Endothelial cell of umbilical vein (primary cell): Measurements from ENCODE around the gene DCX. TPM values are rescaled to one million over a fixed set of nuclear protein-coding genes. Genes with fewer than 3 reads are reported as not detected.

ENCODE experiments used
- BruUV-seq: library from RNA; stranded (reverse); fragments of 400-500 nt; replicated peaks from 2 replicates; lab custom pipeline; 2021; lab: Mats Ljungman, UMichigan
- CTCF ChIA-PET: fragments of 300-600, 350-600 bp; sonication (Branson Sonifier 250); formaldehyde crosslinking; loops from one replicate; lab custom pipeline; 2021; ENCODE audit warnings: antibody characterized with exemption, inconsistent platforms; lab: Charles Lee
- POLR2A ChIA-PET: fragments of 300-600, 350-600 bp; sonication (Branson Sonifier 250); formaldehyde crosslinking; loops from one replicate; lab custom pipeline; 2021; ENCODE audit warnings: antibody characterized with exemption, inconsistent platforms; lab: Charles Lee
- DNase-seq: peaks from one replicate; pipeline ENCODE4 v3.0.0-alpha.2; 2011; ENCODE audit warnings: low read depth, low spot score
- FAIRE-seq: peaks from 2 replicates; lab custom pipeline; 2011; peaks lifted over from hg19 to GRCh38; lab: Jason Lieb, UNC
- H2AFZ ChIP-seq: 2 replicates; pipeline ENCODE4 v1.6.0; 2012; ENCODE audit warnings: low read depth, low read length, control low read depth, inconsistent platforms
- H3K27ac ChIP-seq: 2 replicates; pipeline ENCODE4 v1.5.1; 2011; ENCODE audit warnings: low read depth, mild to moderate bottlenecking, control low read depth, low read length, moderate library complexity; ENCODE audit not compliant: insufficient read depth
- H3K27me3 ChIP-seq, 2 experiments: 2 replicates each; pipeline versions ENCODE4 v1.6.0 to v1.6.1; 2011; ENCODE audit warnings: low read length in 2 of 2, mixed read lengths in 1 of 2; ENCODE audit not compliant: control insufficient read depth in 2 of 2, insufficient read depth in 2 of 2
- H3K36me3 ChIP-seq, 2 experiments: 2 replicates in 1 of 2; 3 replicates in 1 of 2; pipeline ENCODE4 v1.5.1; 2011; ENCODE audit warnings: low read length in 2 of 2, mild to moderate bottlenecking in 1 of 2, moderate library complexity in 1 of 2; ENCODE audit not compliant: control insufficient read depth in 2 of 2, insufficient read depth in 2 of 2; ENCODE audit errors: extremely low read depth in 1 of 2
- H3K4me1 ChIP-seq: 3 replicates; pipeline ENCODE4 v1.5.1; 2011; ENCODE audit warnings: mild to moderate bottlenecking, low read length; ENCODE audit not compliant: control insufficient read depth, insufficient read depth; ENCODE audit errors: extremely low read depth
- H3K4me2 ChIP-seq: 2 replicates; pipeline ENCODE4 v1.6.1; 2011; ENCODE audit warnings: low read length, control low read depth, mixed read lengths; ENCODE audit not compliant: insufficient read depth
- H3K4me3 ChIP-seq, 3 experiments: fragments of 200-600 bp in 1 of 3; sonication (generic), shearing (Covaris generic) in 1 of 3; replicated peaks in 1 of 3; 2 replicates each; pipeline ENCODE4 v1.5.1; 2011 to 2016; ENCODE audit warnings: control low read depth in 3 of 3, low read length in 3 of 3, mild to moderate bottlenecking in 2 of 3, inconsistent platforms in 1 of 3, low read depth in 1 of 3, moderate library complexity in 1 of 3; ENCODE audit not compliant: insufficient read depth in 1 of 3
- H3K79me2 ChIP-seq: 2 replicates; pipeline ENCODE4 v1.6.0; 2012; ENCODE audit warnings: low read length, inconsistent platforms; ENCODE audit not compliant: control insufficient read depth, insufficient read depth
- H3K9ac ChIP-seq: replicated peaks from 2 replicates; pipeline ENCODE3; 2011; ENCODE audit warnings: low read length, control low read depth; ENCODE audit not compliant: insufficient read depth; ENCODE audit errors: extremely low read depth
- H3K9me1 ChIP-seq: replicated peaks from 3 replicates; pipeline ENCODE4 v1.6.0; 2011; ENCODE audit warnings: mild to moderate bottlenecking, low read length; ENCODE audit not compliant: control insufficient read depth, insufficient read depth; ENCODE audit errors: extremely low read depth
- H3K9me3 ChIP-seq: replicated peaks from 2 replicates; pipeline ENCODE4 v1.5.1; 2012; ENCODE audit warnings: low read length, inconsistent platforms; ENCODE audit not compliant: control insufficient read depth, insufficient read depth
- H4K20me1 ChIP-seq: replicated peaks from 2 replicates; pipeline ENCODE3; 2011; ENCODE audit warnings: mild to moderate bottlenecking, low read length; ENCODE audit not compliant: control insufficient read depth, insufficient read depth; ENCODE audit errors: extremely low read depth
- CTCF ChIP-seq, 2 donors: IDR thresholded peaks; 1 replicate in 1 of 2; 2 replicates in 1 of 2; pipeline ENCODE4 v1.5.1; 2011; ENCODE audit warnings: low read length in 2 of 2, mild to moderate bottlenecking in 2 of 2, moderate library complexity in 2 of 2, control low read depth in 1 of 2, inconsistent platforms in 1 of 2, low read depth in 1 of 2; ENCODE audit not compliant: insufficient read depth in 1 of 2; ENCODE audit errors: extremely low read depth in 1 of 2
- EZH2 ChIP-seq: IDR thresholded peaks from 2 replicates; pipeline ENCODE4 v1.6.1; 2012; ENCODE audit warnings: borderline replicate concordance, low read depth, mild to moderate bottlenecking, moderate library complexity, low read length, inconsistent platforms; ENCODE audit not compliant: severe bottlenecking
- FOS ChIP-seq: IDR thresholded peaks from 2 replicates; pipeline ENCODE4 v1.6.1; 2011; ENCODE audit warnings: mild to moderate bottlenecking, low read length, moderate library complexity, borderline replicate concordance; ENCODE audit not compliant: insufficient read depth
- GATA2 ChIP-seq: IDR thresholded peaks from 2 replicates; pipeline ENCODE4 v1.7.0; 2011; ENCODE audit warnings: low read depth, mild to moderate bottlenecking, moderate library complexity, mixed read lengths, low read length; ENCODE audit not compliant: insufficient read length, insufficient read depth
- JUN ChIP-seq: IDR thresholded peaks from 2 replicates; pipeline ENCODE4 v1.6.1; 2011; ENCODE audit warnings: borderline replicate concordance, low read depth; ENCODE audit not compliant: insufficient read length, insufficient read depth
- MAX ChIP-seq: IDR thresholded peaks from 2 replicates; pipeline ENCODE4 v1.6.1; 2011; ENCODE audit not compliant: insufficient read depth, insufficient read length
- POLR2A ChIP-seq: IDR thresholded peaks from 2 replicates; pipeline ENCODE4 v1.6.1; 2012; ENCODE audit warnings: low read depth, mild to moderate bottlenecking, control low read depth, low read length
- POLR2AphosphoS5 ChIP-seq: IDR thresholded peaks from 2 replicates; pipeline ENCODE4 v1.6.1; 2012; ENCODE audit warnings: low read depth, mild to moderate bottlenecking, control low read depth, low read length, moderate library complexity; ENCODE audit not compliant: insufficient read depth
- dilution Hi-C: fragments of 300-500 bp; cut with MboI; formaldehyde crosslinking; loops from one replicate; pipeline ENCODE4 v1.15.0; 2019; ENCODE audit warnings: low sequenced_read_pairs; ENCODE audit not compliant: extremely low pct_ligation_motif_present
- intact Hi-C: fragments of 100-400 bp; cut with micrococcal nuclease; formaldehyde crosslinking; loops from one replicate; pipeline ENCODE4 v1.10.0; 2022
- polyA plus RNA-seq, 4 experiments: library from polyadenylated mRNA; depleted of rRNA in 3 of 4; stranded (reverse) in 3 of 4; unstranded in 1 of 4; fragments of >200 nt; gene quantifications; 2 replicates each; pipeline versions ENCODE4 v1.2.1 to v1.2.3, GENCODE V29; 2011 to 2012; ENCODE audit warnings: missing spikeins in 1 of 4
- total RNA-seq: library from RNA; stranded (reverse); gene quantifications from 2 replicates; pipeline ENCODE4 v1.2.3, GENCODE V29; 2021

Gene DCX
- total and polyA plus RNA-seq, 2 donors (not counting 3 experiments of a cell fraction or from before 2014, with no cell fraction given): not detected

GRCh38 chrX:111270339-111270738 is 141.7 kb downstream of the DCX start, which contains the start of gene CAPN6:
CAPN6 (minus strand) TSS chrX:111270483; CDS start chrX:111263936, 6,547 bp downstream.
- BruUV-seq: no TSS peak
- FAIRE-seq: no peak
- POLR2A ChIA-PET: no interaction called here
- Histone ChIP-seq H3K4me1 (no peaks in the 10 kb centered on the region), H3K79me2 (no peaks in the 10 kb centered on the region), H2AFZ (no peak within 1 kb of the TSS), H3K9me1 (no peaks in the 10 kb centered on the region), H3K36me3 (no peaks in the 10 kb centered on the region), H3K9me3 (no peaks in the 10 kb centered on the region), H3K4me3 (no peak within 1 kb of the TSS), H3K9ac (no peak within 1 kb of the TSS), H3K4me2 (no peak within 1 kb of the TSS), H3K27ac (no peak within 1 kb of the TSS), H4K20me1 (no peaks in the 10 kb centered on the region), H3K27me3 (no peaks in the 10 kb centered on the region)
- CTCF ChIA-PET: no interaction called here
- DNase-seq: no peak
- intact Hi-C loops: no loop called here
- TF ChIP-seq FOS: no peak
- TF ChIP-seq JUN: no peak
- TF ChIP-seq POLR2AphosphoS5: no peak
- no peak for TF ChIP-seq MAX
- TF ChIP-seq GATA2: no peak
- TF ChIP-seq POLR2A: no peak
- TF ChIP-seq CTCF (IDR thresholded peaks at IDR 0.05; ENCODE audit: extremely low read depth in 1 of 2, insufficient read depth in 1 of 2, low read depth in 1 of 2, low read length in 2 of 2): no peak
- no peak for TF ChIP-seq EZH2
- dilution Hi-C loops: no loop called here
